HG02943 (cell line): ENCODE measurements around the gene RHOF.

ENCODE experiments used
- ATAC-seq: cut with Tn5 transposase; IDR thresholded peaks from one replicate; pipeline ENCODE4 v1.9.1; 2021; ENCODE audit warnings: mild to moderate bottlenecking, low read depth, moderate library complexity; ENCODE audit not compliant: unreplicated experiment

RHOF gene

GRCh38 chr12:121820056-121820455, 26.6 kb upstream of the RHOF start:
- no peak for ATAC-seq

GRCh38 chr12:121819212-121819949, 25.9 kb upstream of the RHOF start:
- ATAC-seq: no peak

GRCh38 chr12:121817648-121818043, 24.2 kb upstream of the RHOF start:
- ATAC-seq: no peak

GRCh38 chr12:121816925-121817647, 23.6 kb upstream of the RHOF start:
- no peak for ATAC-seq

DNA sequence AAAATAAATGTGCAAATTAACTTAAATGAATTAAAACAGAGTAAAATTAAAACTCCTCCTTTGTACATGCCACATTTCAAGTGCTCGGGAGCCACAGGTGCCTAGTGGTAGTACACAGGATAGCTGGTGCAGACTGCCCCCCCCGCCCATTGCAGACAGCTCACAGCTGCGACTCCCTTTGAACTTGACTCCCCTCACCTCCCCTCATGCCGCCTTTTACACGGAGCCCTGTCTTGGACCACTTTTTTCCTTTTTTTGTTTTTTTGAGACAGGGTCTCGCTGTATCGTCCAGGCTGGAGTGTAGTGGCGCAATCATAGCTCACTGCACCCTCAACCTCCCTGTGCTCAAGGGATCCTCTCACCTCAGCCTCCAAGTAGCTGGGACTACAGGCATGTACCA, 21.8 kb upstream of the RHOF start:
- no peak for ATAC-seq

DNA sequence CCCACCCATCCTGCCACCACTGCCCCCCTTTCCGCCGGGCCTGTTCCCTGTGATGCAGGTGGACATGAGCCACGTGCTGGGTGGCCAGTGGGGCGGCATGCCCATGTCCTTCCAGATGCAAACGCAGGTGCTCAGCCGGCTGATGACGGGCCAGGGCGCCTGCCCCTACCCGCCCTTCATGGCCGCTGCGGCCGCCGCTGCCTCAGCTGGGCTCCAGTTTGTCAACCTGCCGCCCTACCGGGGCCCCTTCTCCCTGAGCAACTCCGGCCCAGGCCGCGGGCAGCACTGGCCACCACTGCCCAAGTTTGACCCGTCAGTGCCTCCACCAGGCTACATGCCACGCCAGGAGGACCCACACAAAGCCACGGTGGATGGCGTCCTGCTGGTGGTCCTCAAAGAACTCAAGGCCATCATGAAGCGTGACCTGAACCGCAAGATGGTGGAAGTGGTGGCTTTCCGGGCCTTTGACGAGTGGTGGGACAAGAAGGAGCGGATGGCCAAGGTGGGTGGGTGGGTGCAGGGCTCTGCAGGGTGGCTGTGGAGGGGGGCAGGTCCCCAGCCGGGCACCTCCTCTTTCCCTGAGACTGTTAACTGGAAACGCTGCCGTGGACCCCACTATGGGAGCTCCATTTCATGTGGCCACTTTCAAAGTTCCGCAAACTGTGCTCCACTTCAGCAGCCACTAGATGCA, 21.1 kb upstream of the RHOF start:
- ATAC-seq: no peak

GRCh38 chr12:121813951-121814350, 20.5 kb upstream of the RHOF start:
- no peak for ATAC-seq

- ATAC-seq: no peak
Measured at GRCh38 chr12:121812921-121813896, 19.7 kb upstream of the RHOF start.

GRCh38 chr12:121812320-121812871, 18.9 kb upstream of the RHOF start:
- ATAC-seq: no peak

DNA sequence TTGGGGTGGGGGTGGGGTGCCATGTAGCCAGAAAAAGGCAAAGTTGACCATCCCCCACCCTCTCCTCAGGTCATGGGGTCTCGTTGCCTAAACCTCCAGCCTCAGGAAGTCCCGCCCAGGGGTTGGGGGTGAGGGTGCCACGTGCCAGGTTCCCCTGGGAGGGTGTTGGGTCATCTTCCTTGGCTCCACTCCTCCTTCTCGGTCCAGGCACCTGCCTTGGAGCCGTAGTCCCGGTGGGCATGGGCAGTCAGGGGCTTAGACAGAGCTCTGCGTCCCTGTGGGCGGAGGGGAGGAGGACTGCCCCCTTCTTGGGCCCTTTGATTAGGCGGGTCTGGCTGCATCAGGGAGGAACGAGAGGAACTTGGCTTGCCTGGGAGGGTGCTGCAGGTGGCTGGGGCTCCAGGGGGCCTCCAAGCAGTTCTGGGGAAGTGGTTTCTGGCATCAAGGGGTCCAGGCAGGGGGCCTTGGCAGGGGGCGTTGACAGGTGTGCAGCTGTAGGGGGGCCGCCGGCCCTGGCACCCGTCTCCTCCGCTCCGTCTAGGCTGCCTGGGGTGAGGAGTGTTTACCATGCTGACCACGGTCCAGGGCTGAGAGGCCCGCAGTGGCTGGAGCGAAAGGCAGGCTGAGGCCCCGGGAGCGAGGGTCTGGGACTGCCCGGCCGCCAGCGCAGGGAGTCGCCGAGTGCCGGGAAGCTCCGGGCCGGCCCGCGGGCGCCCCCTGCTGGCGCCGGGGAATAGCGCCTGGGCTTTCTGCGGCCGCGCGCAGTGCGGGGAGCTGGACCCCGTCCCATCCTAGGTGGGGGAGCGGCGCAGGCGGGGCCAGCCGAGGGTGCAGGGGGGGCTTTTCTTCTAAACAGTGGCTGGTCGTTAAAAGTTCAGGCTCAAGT, 18.2 kb upstream of the RHOF start:
- no peak for ATAC-seq

DNA sequence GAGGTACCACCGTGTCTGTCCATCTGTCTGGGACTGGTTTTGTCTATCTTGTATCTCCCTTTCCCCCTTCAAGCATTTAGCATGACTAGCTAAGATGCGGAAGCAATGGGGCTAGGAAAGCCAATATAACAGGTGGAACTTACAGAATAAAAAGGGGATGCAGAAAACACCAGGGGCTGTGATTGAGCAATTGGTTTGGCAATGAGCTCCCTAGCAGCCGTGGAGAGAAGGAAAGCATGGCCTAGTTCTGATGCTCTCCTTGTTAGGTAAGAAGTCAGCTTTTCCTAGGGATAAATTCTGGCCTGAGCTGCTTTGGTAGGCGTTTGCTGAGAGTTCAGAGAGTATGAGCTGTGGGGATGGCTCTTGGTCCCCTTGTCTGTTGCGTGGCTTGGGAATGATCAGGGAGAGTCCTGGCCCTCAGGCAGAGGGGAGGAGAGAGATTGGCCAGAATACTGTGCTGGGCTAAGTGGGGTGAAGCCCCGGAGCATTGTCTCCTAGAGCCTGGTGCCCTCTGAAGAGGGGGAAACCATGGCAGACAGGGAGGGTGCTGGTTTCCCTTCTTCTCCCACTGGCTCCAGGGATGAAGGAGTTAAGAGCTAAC, 17.4 kb upstream of the RHOF start:
- ATAC-seq: no peak

GRCh38 chr12:121810234-121810817, 16.8 kb upstream of the RHOF start:
- no peak for ATAC-seq

GRCh38 chr12:121809712-121810116, 16.2 kb upstream of the RHOF start:
- ATAC-seq: no peak

GRCh38 chr12:121808623-121809022, 15.1 kb upstream of the RHOF start:
- ATAC-seq: no peak

GRCh38 chr12:121807642-121808347, 14.3 kb upstream of the RHOF start:
- ATAC-seq: no peak

DNA sequence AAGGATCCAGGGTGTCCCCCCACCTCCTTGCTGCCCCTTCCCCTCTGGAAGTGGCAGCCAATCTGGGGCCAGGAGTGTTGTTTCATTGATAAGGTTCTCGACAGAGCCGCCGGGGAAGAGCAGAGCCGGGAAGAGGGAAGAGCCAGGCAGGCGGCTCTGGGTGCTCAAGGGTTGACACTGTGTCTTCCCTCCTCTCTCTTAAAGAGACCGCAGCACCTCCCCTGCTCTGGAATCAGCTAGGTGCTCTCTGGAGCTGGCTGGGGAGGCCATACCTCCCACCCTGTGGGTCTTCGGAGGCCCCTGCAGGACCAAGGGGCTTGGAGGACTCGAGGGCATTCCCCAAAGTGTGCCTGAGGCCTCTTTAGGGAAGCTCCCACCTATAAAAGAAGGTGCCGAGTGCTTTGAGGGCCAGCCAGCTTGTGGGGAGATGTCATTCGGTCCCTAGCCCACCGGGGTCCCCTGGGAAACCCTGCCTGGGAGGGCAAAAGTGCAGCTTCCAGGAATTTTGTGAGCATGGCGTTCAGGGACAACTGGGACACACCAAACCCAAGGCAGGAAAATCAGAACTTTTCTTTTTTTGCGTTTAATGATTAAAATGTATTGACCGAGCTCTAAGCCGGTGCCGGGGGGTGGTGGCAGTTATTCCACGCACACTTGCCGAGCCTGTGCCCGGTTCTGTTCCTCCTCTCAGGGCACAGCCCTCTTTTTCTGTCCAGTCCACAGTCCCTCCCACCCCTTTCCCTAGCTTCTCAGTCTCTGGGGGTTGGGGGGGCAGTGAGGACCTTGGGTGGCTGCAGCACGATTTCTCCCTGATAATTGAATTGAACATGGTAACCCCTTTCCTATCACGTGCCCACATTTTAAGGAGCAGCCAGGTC, 13.3 kb upstream of the RHOF start:
- ATAC-seq: no peak
